SK-N-SH treated with all-trans-retinoic acid at 6 μM for 48 hours (cell line): ENCODE data around the gene SSRP1.
A peak's percentile ranks its signal among the peaks of the same experiment; 100 is the strongest.
"Not testable (repeated sequence)": the region's sequence is repeated elsewhere in the genome, so short reads cannot be mapped to it uniquely, and the experiment has no call there.

Source experiments
- ATAC-seq: fragments of 200-7000 bp; cut with Tn5 transposase; 3 replicates; pipeline ENCODE4 v1.9.1; 2020; ENCODE audit warnings: mild to moderate bottlenecking, moderate library complexity
- ARNTL ChIP-seq: fragments of 450-650 bp; formaldehyde crosslinking; IDR thresholded peaks from 2 replicates; pipeline ENCODE4 v1.5.0; 2020; ENCODE audit warnings: low read depth, mild to moderate bottlenecking, moderate library complexity, borderline replicate concordance
- BACH2 ChIP-seq: fragments of 250-450 bp; sonication (Bioruptor Pico); IDR thresholded peaks from 2 replicates; pipeline ENCODE4 v1.9.0; 2021; ENCODE audit warnings: mild to moderate bottlenecking, borderline replicate concordance
- CREB5 ChIP-seq: fragments of 250-450 bp; sonication (Bioruptor Pico); IDR thresholded peaks from 2 replicates; pipeline ENCODE4 v1.5.1; 2020; ENCODE audit warnings: low read depth, mild to moderate bottlenecking, moderate library complexity
- CSDC2 ChIP-seq: fragments of 250-450 bp; sonication (Bioruptor Pico); IDR thresholded peaks from 2 replicates; pipeline ENCODE4 v1.5.0; 2020; ENCODE audit warnings: mild to moderate bottlenecking, moderate library complexity
- GLIS3 ChIP-seq: fragments of 250-450 bp; sonication (Bioruptor Pico); IDR thresholded peaks from 2 replicates; pipeline ENCODE4 v1.5.0; 2020; ENCODE audit warnings: mild to moderate bottlenecking, moderate library complexity
- ISL1 ChIP-seq: fragments of 250-450 bp; sonication (Bioruptor Pico); IDR thresholded peaks from 2 replicates; pipeline ENCODE4 v2.1.2; 2022; ENCODE audit warnings: mild to moderate bottlenecking, moderate library complexity
- OSR1 ChIP-seq: fragments of 250-450 bp; sonication (Bioruptor Pico); IDR thresholded peaks from 2 replicates; pipeline ENCODE4 v1.8.0; 2022; ENCODE audit warnings: moderate library complexity, mild to moderate bottlenecking, inconsistent platforms
- PATZ1 ChIP-seq: fragments of 250-450 bp; sonication (Bioruptor Pico); IDR thresholded peaks from 2 replicates; pipeline ENCODE4 v1.8.0; 2020; ENCODE audit warnings: mild to moderate bottlenecking, moderate library complexity, borderline replicate concordance
- POU6F1 ChIP-seq: fragments of 250-450 bp; sonication (Bioruptor Pico); IDR thresholded peaks from 2 replicates; pipeline ENCODE4 v1.8.0; 2021; ENCODE audit warnings: low read depth, mild to moderate bottlenecking, moderate library complexity, borderline replicate concordance
- RARB ChIP-seq: fragments of 250-450 bp; sonication (Bioruptor Pico); IDR thresholded peaks from 2 replicates; pipeline ENCODE4 v1.8.0; 2021; ENCODE audit warnings: mild to moderate bottlenecking, moderate library complexity
- SNAI2 ChIP-seq: fragments of 250-450 bp; sonication (Bioruptor Pico); IDR thresholded peaks from 2 replicates; pipeline ENCODE4 v1.5.0; 2020; ENCODE audit warnings: mild to moderate bottlenecking, moderate library complexity
- TCF4 ChIP-seq: fragments of 250-450 bp; sonication (Bioruptor Pico); IDR thresholded peaks from 2 replicates; pipeline ENCODE4 v1.8.0; 2021; ENCODE audit warnings: mild to moderate bottlenecking, moderate library complexity, borderline replicate concordance
- TOX ChIP-seq: fragments of 250-450 bp; sonication (Bioruptor Pico); IDR thresholded peaks from 2 replicates; pipeline ENCODE4 v1.8.0; 2021; ENCODE audit warnings: mild to moderate bottlenecking, moderate library complexity, borderline replicate concordance
- ZFP3 ChIP-seq: fragments of 250-450 bp; sonication (Bioruptor Pico); IDR thresholded peaks from 2 replicates; pipeline ENCODE4 v1.5.0; 2020; ENCODE audit warnings: mild to moderate bottlenecking, moderate library complexity
- ZFP30 ChIP-seq: fragments of 450-650 bp; formaldehyde crosslinking; IDR thresholded peaks from 2 replicates; pipeline ENCODE4 v1.5.0; 2022; ENCODE audit warnings: mild to moderate bottlenecking, moderate library complexity
- ZNF565 ChIP-seq: fragments of 450-650 bp; formaldehyde crosslinking; conservative IDR thresholded peaks from 2 replicates; pipeline ENCODE4 v1.5.0; 2020; ENCODE audit warnings: low read depth, mild to moderate bottlenecking, moderate library complexity
- ZNF70 ChIP-seq: fragments of 450-650 bp; formaldehyde crosslinking; IDR thresholded peaks from 2 replicates; pipeline ENCODE4 v1.5.0; 2020; ENCODE audit warnings: mild to moderate bottlenecking, moderate library complexity
- TF ChIP-seq, protein P1 (sequence below): fragments of 250-450 bp; sonication (Bioruptor Pico); IDR thresholded peaks from 2 replicates; pipeline ENCODE4 v1.5.0; 2020; ENCODE audit warnings: mild to moderate bottlenecking, moderate library complexity
- TF ChIP-seq, protein P2 (sequence below): fragments of 250-450 bp; sonication (Bioruptor Pico); IDR thresholded peaks from 2 replicates; pipeline ENCODE4 v1.5.1; 2021; ENCODE audit warnings: mild to moderate bottlenecking, moderate library complexity

Gene SSRP1

GRCh38 chr11:57364851-57365660 lies 29.4 kb upstream of the SSRP1 start:
- no peak for ATAC-seq
- TF ChIP-seq ISL1 (CRISPR knock-in tag) = no peak
- TF ChIP-seq, protein P1, sequence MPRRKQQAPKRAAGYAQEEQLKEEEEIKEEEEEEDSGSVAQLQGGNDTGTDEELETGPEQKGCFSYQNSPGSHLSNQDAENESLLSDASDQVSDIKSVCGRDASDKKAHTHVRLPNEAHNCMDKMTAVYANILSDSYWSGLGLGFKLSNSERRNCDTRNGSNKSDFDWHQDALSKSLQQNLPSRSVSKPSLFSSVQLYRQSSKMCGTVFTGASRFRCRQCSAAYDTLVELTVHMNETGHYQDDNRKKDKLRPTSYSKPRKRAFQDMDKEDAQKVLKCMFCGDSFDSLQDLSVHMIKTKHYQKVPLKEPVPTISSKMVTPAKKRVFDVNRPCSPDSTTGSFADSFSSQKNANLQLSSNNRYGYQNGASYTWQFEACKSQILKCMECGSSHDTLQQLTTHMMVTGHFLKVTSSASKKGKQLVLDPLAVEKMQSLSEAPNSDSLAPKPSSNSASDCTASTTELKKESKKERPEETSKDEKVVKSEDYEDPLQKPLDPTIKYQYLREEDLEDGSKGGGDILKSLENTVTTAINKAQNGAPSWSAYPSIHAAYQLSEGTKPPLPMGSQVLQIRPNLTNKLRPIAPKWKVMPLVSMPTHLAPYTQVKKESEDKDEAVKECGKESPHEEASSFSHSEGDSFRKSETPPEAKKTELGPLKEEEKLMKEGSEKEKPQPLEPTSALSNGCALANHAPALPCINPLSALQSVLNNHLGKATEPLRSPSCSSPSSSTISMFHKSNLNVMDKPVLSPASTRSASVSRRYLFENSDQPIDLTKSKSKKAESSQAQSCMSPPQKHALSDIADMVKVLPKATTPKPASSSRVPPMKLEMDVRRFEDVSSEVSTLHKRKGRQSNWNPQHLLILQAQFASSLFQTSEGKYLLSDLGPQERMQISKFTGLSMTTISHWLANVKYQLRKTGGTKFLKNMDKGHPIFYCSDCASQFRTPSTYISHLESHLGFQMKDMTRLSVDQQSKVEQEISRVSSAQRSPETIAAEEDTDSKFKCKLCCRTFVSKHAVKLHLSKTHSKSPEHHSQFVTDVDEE (CRISPR knock-in tag) = no peak
- no peak for TF ChIP-seq TCF4 (CRISPR knock-in tag)
- no peak for TF ChIP-seq CREB5 (CRISPR knock-in tag)
- TF ChIP-seq, protein P2, sequence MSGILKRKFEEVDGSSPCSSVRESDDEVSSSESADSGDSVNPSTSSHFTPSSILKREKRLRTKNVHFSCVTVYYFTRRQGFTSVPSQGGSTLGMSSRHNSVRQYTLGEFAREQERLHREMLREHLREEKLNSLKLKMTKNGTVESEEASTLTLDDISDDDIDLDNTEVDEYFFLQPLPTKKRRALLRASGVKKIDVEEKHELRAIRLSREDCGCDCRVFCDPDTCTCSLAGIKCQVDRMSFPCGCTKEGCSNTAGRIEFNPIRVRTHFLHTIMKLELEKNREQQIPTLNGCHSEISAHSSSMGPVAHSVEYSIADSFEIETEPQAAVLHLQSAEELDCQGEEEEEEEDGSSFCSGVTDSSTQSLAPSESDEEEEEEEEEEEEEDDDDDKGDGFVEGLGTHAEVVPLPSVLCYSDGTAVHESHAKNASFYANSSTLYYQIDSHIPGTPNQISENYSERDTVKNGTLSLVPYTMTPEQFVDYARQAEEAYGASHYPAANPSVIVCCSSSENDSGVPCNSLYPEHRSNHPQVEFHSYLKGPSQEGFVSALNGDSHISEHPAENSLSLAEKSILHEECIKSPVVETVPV (CRISPR knock-in tag) = no peak
- no peak for TF ChIP-seq SNAI2 (CRISPR knock-in tag)

GRCh38 chr11:57363131-57364080 lies 27.7 kb upstream of the SSRP1 start:
- TF ChIP-seq POU6F1 (CRISPR knock-in tag) (no peak), RARB (CRISPR knock-in tag) (no peak), CSDC2 (no peak), ZNF565 (CRISPR knock-in tag) (no peak), ISL1 (CRISPR knock-in tag) (no peak), ZNF70 (no peak), GLIS3 (CRISPR knock-in tag) (no peak), ZFP30 (CRISPR knock-in tag) (no peak), OSR1 (CRISPR knock-in tag) (no peak), TOX (CRISPR knock-in tag) (no peak)
- no peak for ATAC-seq

DNA sequence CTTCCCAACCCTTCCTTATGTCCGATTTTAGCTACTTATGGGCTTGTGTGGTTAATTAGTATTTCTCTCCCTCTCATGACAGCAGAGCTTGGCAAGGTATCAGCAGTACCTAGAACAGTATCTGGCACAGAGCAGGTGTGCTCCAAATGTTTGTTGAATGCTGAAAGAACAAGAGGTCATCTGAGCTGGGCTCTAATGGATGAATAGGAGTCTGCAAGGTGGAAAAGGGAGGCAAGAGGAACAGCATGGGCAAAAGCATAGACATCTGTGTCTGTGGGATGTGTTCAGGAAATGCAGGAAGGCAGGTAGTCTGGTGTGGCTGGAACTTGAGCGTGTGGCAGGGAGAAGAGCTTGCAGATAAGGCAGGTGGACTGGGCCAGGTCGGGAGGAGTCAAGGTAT lies 26.2 kb upstream of the SSRP1 start:
- no peak for ATAC-seq
- TF ChIP-seq ZFP3 (CRISPR knock-in tag) (peak; percentile 63), GLIS3 (CRISPR knock-in tag) (no peak)
- TF ChIP-seq, all 23 proteins: peak for 1

DNA sequence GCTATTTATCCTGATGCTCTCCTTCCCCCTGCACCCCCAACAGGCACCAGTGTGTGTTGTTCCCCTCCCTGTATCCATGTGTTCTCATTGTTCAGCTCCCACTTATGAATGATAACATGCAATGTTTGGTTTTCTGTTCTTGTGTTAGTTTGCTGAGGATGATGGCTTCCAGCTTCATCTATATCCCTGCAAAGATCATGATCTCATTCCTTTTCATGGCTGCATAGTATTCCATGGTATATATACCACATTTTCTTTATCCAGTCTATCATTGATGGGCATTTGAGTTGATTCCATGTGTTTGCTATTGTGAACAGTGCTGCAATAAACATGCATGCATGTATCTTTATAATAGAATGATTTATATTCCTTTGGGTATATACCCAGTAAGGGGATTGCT lies 25.7 kb upstream of the SSRP1 start:
- not testable (repeated sequence) for ATAC-seq

DNA sequence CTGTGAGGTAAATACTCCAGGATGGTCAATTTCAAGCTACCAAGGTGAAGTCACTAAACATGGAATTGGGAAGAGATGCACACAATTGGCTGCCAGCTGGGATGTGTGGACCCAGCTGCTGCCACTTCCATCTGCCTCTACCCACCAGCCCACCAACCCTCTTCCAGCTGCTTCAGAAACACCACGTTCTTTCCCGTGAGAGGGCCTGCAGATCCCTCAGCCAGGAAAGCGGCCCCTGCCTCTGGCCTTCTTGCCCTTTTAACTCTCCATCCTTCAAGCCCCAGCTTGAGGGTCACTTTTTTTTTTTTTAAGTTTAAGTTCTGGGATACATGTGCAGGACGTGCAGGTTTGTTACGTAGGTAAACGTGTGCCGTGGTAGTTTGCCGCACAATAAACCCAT lies 25.3 kb upstream of the SSRP1 start:
- no peak for ATAC-seq
- TF ChIP-seq ZNF70 = no peak
- TF ChIP-seq CSDC2 = no peak
- no peak for TF ChIP-seq BACH2 (CRISPR knock-in tag)
- TF ChIP-seq, protein P2 (CRISPR knock-in tag) = no peak
- TF ChIP-seq OSR1 (CRISPR knock-in tag) = no peak
- no peak for TF ChIP-seq PATZ1 (CRISPR knock-in tag)
- TF ChIP-seq TOX (CRISPR knock-in tag) = no peak
- TF ChIP-seq POU6F1 (CRISPR knock-in tag) = no peak
- TF ChIP-seq SNAI2 (CRISPR knock-in tag) = no peak
- no peak for TF ChIP-seq ARNTL (CRISPR knock-in tag)
- TF ChIP-seq ZFP3 (CRISPR knock-in tag) = no peak
